Endothelial cell of umbilical vein (primary cell): ENCODE results near the gene PIM3. TPM values are rescaled to one million over a fixed set of nuclear protein-coding genes. Genes with fewer than 3 reads are reported as not detected.

Experiments used
- BruUV-seq: library from RNA; stranded (reverse); fragments of 400-500 nt; replicated peaks from 2 replicates; lab custom pipeline; 2021; lab: Mats Ljungman, UMichigan
- CTCF ChIA-PET: fragments of 300-600, 350-600 bp; sonication (Branson Sonifier 250); formaldehyde crosslinking; loops from one replicate; lab custom pipeline; 2021; ENCODE audit warnings: antibody characterized with exemption, inconsistent platforms; lab: Charles Lee
- POLR2A ChIA-PET: fragments of 300-600, 350-600 bp; sonication (Branson Sonifier 250); formaldehyde crosslinking; loops from one replicate; lab custom pipeline; 2021; ENCODE audit warnings: antibody characterized with exemption, inconsistent platforms; lab: Charles Lee
- DNase-seq: peaks from one replicate; pipeline ENCODE4 v3.0.0-alpha.2; 2011; ENCODE audit warnings: low read depth, low spot score
- FAIRE-seq: peaks from 2 replicates; lab custom pipeline; 2011; peaks lifted over from hg19 to GRCh38; lab: Jason Lieb, UNC
- H2AFZ ChIP-seq: 2 replicates; pipeline ENCODE4 v1.6.0; 2012; ENCODE audit warnings: low read depth, low read length, control low read depth, inconsistent platforms
- H3K27ac ChIP-seq: 2 replicates; pipeline ENCODE4 v1.5.1; 2011; ENCODE audit warnings: low read depth, mild to moderate bottlenecking, control low read depth, low read length, moderate library complexity; ENCODE audit not compliant: insufficient read depth
- H3K27me3 ChIP-seq, 2 experiments: 2 replicates each; pipeline versions ENCODE4 v1.6.0 to v1.6.1; 2011; ENCODE audit warnings: low read length in 2 of 2, mixed read lengths in 1 of 2; ENCODE audit not compliant: control insufficient read depth in 2 of 2, insufficient read depth in 2 of 2
- H3K36me3 ChIP-seq, 2 experiments: 2 replicates in 1 of 2; 3 replicates in 1 of 2; pipeline ENCODE4 v1.5.1; 2011; ENCODE audit warnings: low read length in 2 of 2, mild to moderate bottlenecking in 1 of 2, moderate library complexity in 1 of 2; ENCODE audit not compliant: control insufficient read depth in 2 of 2, insufficient read depth in 2 of 2; ENCODE audit errors: extremely low read depth in 1 of 2
- H3K4me1 ChIP-seq: 3 replicates; pipeline ENCODE4 v1.5.1; 2011; ENCODE audit warnings: mild to moderate bottlenecking, low read length; ENCODE audit not compliant: control insufficient read depth, insufficient read depth; ENCODE audit errors: extremely low read depth
- H3K4me2 ChIP-seq: 2 replicates; pipeline ENCODE4 v1.6.1; 2011; ENCODE audit warnings: low read length, control low read depth, mixed read lengths; ENCODE audit not compliant: insufficient read depth
- H3K4me3 ChIP-seq, 3 experiments: fragments of 200-600 bp in 1 of 3; sonication (generic), shearing (Covaris generic) in 1 of 3; replicated peaks in 1 of 3; 2 replicates each; pipeline ENCODE4 v1.5.1; 2011 to 2016; ENCODE audit warnings: control low read depth in 3 of 3, low read length in 3 of 3, mild to moderate bottlenecking in 2 of 3, inconsistent platforms in 1 of 3, low read depth in 1 of 3, moderate library complexity in 1 of 3; ENCODE audit not compliant: insufficient read depth in 1 of 3
- H3K79me2 ChIP-seq: 2 replicates; pipeline ENCODE4 v1.6.0; 2012; ENCODE audit warnings: low read length, inconsistent platforms; ENCODE audit not compliant: control insufficient read depth, insufficient read depth
- H3K9ac ChIP-seq: replicated peaks from 2 replicates; pipeline ENCODE3; 2011; ENCODE audit warnings: low read length, control low read depth; ENCODE audit not compliant: insufficient read depth; ENCODE audit errors: extremely low read depth
- H3K9me1 ChIP-seq: replicated peaks from 3 replicates; pipeline ENCODE4 v1.6.0; 2011; ENCODE audit warnings: mild to moderate bottlenecking, low read length; ENCODE audit not compliant: control insufficient read depth, insufficient read depth; ENCODE audit errors: extremely low read depth
- H3K9me3 ChIP-seq: replicated peaks from 2 replicates; pipeline ENCODE4 v1.5.1; 2012; ENCODE audit warnings: low read length, inconsistent platforms; ENCODE audit not compliant: control insufficient read depth, insufficient read depth
- H4K20me1 ChIP-seq: replicated peaks from 2 replicates; pipeline ENCODE3; 2011; ENCODE audit warnings: mild to moderate bottlenecking, low read length; ENCODE audit not compliant: control insufficient read depth, insufficient read depth; ENCODE audit errors: extremely low read depth
- CTCF ChIP-seq, 2 donors: IDR thresholded peaks; 1 replicate in 1 of 2; 2 replicates in 1 of 2; pipeline ENCODE4 v1.5.1; 2011; ENCODE audit warnings: low read length in 2 of 2, mild to moderate bottlenecking in 2 of 2, moderate library complexity in 2 of 2, control low read depth in 1 of 2, inconsistent platforms in 1 of 2, low read depth in 1 of 2; ENCODE audit not compliant: insufficient read depth in 1 of 2; ENCODE audit errors: extremely low read depth in 1 of 2
- EZH2 ChIP-seq: IDR thresholded peaks from 2 replicates; pipeline ENCODE4 v1.6.1; 2012; ENCODE audit warnings: borderline replicate concordance, low read depth, mild to moderate bottlenecking, moderate library complexity, low read length, inconsistent platforms; ENCODE audit not compliant: severe bottlenecking
- FOS ChIP-seq: IDR thresholded peaks from 2 replicates; pipeline ENCODE4 v1.6.1; 2011; ENCODE audit warnings: mild to moderate bottlenecking, low read length, moderate library complexity, borderline replicate concordance; ENCODE audit not compliant: insufficient read depth
- GATA2 ChIP-seq: IDR thresholded peaks from 2 replicates; pipeline ENCODE4 v1.7.0; 2011; ENCODE audit warnings: low read depth, mild to moderate bottlenecking, moderate library complexity, mixed read lengths, low read length; ENCODE audit not compliant: insufficient read length, insufficient read depth
- JUN ChIP-seq: IDR thresholded peaks from 2 replicates; pipeline ENCODE4 v1.6.1; 2011; ENCODE audit warnings: borderline replicate concordance, low read depth; ENCODE audit not compliant: insufficient read length, insufficient read depth
- MAX ChIP-seq: IDR thresholded peaks from 2 replicates; pipeline ENCODE4 v1.6.1; 2011; ENCODE audit not compliant: insufficient read depth, insufficient read length
- MYC ChIP-seq: IDR thresholded peaks from one replicate; pipeline ENCODE4 v1.6.1; 2011; ENCODE audit warnings: mild to moderate bottlenecking, low read depth, low read length
- POLR2A ChIP-seq: IDR thresholded peaks from 2 replicates; pipeline ENCODE4 v1.6.1; 2012; ENCODE audit warnings: low read depth, mild to moderate bottlenecking, control low read depth, low read length
- POLR2AphosphoS5 ChIP-seq: IDR thresholded peaks from 2 replicates; pipeline ENCODE4 v1.6.1; 2012; ENCODE audit warnings: low read depth, mild to moderate bottlenecking, control low read depth, low read length, moderate library complexity; ENCODE audit not compliant: insufficient read depth
- dilution Hi-C: fragments of 300-500 bp; cut with MboI; formaldehyde crosslinking; loops from one replicate; pipeline ENCODE4 v1.15.0; 2019; ENCODE audit warnings: low sequenced_read_pairs; ENCODE audit not compliant: extremely low pct_ligation_motif_present
- intact Hi-C: fragments of 100-400 bp; cut with micrococcal nuclease; formaldehyde crosslinking; loops from one replicate; pipeline ENCODE4 v1.10.0; 2022
- polyA plus RNA-seq, 4 experiments: library from polyadenylated mRNA; depleted of rRNA in 3 of 4; stranded (reverse) in 3 of 4; unstranded in 1 of 4; fragments of >200 nt; gene quantifications; 2 replicates each; pipeline versions ENCODE4 v1.2.1 to v1.2.3, GENCODE V29; 2011 to 2012; ENCODE audit warnings: missing spikeins in 1 of 4
- total RNA-seq: library from RNA; stranded (reverse); gene quantifications from 2 replicates; pipeline ENCODE4 v1.2.3, GENCODE V29; 2021

PIM3 gene
- total and polyA plus RNA-seq, 2 donors (not counting 3 experiments of a cell fraction or from before 2014, with no cell fraction given): 131 to 185 TPM

GRCh38 chr22:49954354-49954753 lies 6.2 kb upstream of the PIM3 start:
- H3K4me1 ChIP-seq: peaks cover 14% of the 10 kb centered on the region
- TF ChIP-seq JUN: no peak
- no peak for TF ChIP-seq EZH2
- TF ChIP-seq FOS: no peak
- TF ChIP-seq POLR2A: no peak
- TF ChIP-seq POLR2AphosphoS5: no peak
- TF ChIP-seq MYC: no peak
- TF ChIP-seq GATA2: no peak
- TF ChIP-seq CTCF (IDR thresholded peaks at IDR 0.05; ENCODE audit: extremely low read depth in 1 of 2, insufficient read depth in 1 of 2, low read depth in 1 of 2, low read length in 2 of 2): no peak
- TF ChIP-seq MAX: no peak
- dilution Hi-C loops (no loop called here), intact Hi-C loops (no loop called here)
- H3K79me2 ChIP-seq: no peaks in the 10 kb centered on the region
- FAIRE-seq (no peak), DNase-seq (no peak)
- H3K27me3 ChIP-seq: no peaks in the 10 kb centered on the region
- no peak overlapping the region for H2AFZ ChIP-seq
- ChIA-PET POLR2A (no interaction called here), CTCF (interaction anchor here (2.0 kb wide), 1 partner anchor 29 kb away, joined by 6 read pairs; no protein-coding TSS in a partner anchor)
- no TSS peak for BruUV-seq
- no peaks in the 10 kb centered on the region for H3K9me1 ChIP-seq
- no peaks in the 10 kb centered on the region for H4K20me1 ChIP-seq
- no peaks in the 10 kb centered on the region for H3K9me3 ChIP-seq
- no peak overlapping the region for H3K9ac ChIP-seq
- H3K36me3 ChIP-seq: no peaks in the 10 kb centered on the region
- H3K27ac ChIP-seq: no peak overlapping the region
- H3K4me3 ChIP-seq: no peak overlapping the region
- H3K4me2 ChIP-seq: no peak overlapping the region
